Gastroesophageal sphincter (tissue), 4 donors: Measurements from ENCODE around the gene CPEB1. TPM values are rescaled to one million over a fixed set of nuclear protein-coding genes. Genes with fewer than 3 reads are reported as not detected.

Source experiments
- ATAC-seq: fragments of 150-250 bp; one replicate; pipeline ENCODE4 v1.9.1; 2016; ENCODE audit warnings: mild to moderate bottlenecking, moderate library complexity
- H3K27ac ChIP-seq, 4 donors: fragments of 200-600 bp; sonication (generic) in 3 of 4; 1 replicate in 3 of 4; 2 replicates in 1 of 4; pipeline ENCODE4 v1.5.1; 2016 to 2019
- H3K27me3 ChIP-seq: fragments of 200-600 bp; sonication (generic); one replicate; pipeline ENCODE4 v1.5.1; 2019
- H3K36me3 ChIP-seq, 2 donors: fragments of 200-600 bp; sonication (generic); one replicate each; pipeline ENCODE4 v1.5.1; 2019; ENCODE audit warnings: control low read depth in 1 of 2
- H3K4me1 ChIP-seq, 3 donors: fragments of 200-600 bp; sonication (generic); 1 replicate in 2 of 3; 2 replicates in 1 of 3; pipeline ENCODE4 v1.5.1; 2016 to 2019; ENCODE audit warnings: control low read depth in 2 of 3
- H3K4me3 ChIP-seq, 2 donors: fragments of 200-600 bp; sonication (generic); one replicate each; pipeline ENCODE4 v1.5.1; 2019; ENCODE audit warnings: mild to moderate bottlenecking in 1 of 2, moderate library complexity in 1 of 2
- H3K9me3 ChIP-seq, 3 donors: fragments of 200-600 bp; sonication (generic); one replicate each; pipeline ENCODE4 v1.5.1; 2017 to 2019; ENCODE audit warnings: control low read depth in 2 of 3
- CTCF ChIP-seq, 4 experiments: fragments of 200-600 bp in 2 of 4; fragments of 450-650 bp in 2 of 4; sonication (generic) in 1 of 4; IDR thresholded peaks; one replicate each; pipeline ENCODE4 v1.5.1; 2017 to 2019; ENCODE audit warnings: antibody characterized with exemption in 4 of 4, mild to moderate bottlenecking in 2 of 4, moderate library complexity in 2 of 4
- EP300 ChIP-seq: sonication (generic); formaldehyde crosslinking; IDR thresholded peaks from one replicate; pipeline ENCODE4 v1.6.1; 2017; ENCODE audit warnings: antibody characterized with exemption, mild to moderate bottlenecking
- POLR2A ChIP-seq, 2 donors: fragments of 450-650 bp; IDR thresholded peaks; one replicate each; pipeline ENCODE4 v1.6.1; 2017; ENCODE audit warnings: antibody characterized with exemption in 2 of 2, mild to moderate bottlenecking in 2 of 2, moderate library complexity in 1 of 2
- POLR2AphosphoS5 ChIP-seq: sonication (generic); formaldehyde crosslinking; IDR thresholded peaks from one replicate; pipeline ENCODE4 v1.6.1; 2017; ENCODE audit warnings: antibody characterized with exemption
- WGBS, 2 donors: methylation state at CpG; one replicate each; pipeline ENCODE4 v1.1.5; 2018; ENCODE audit warnings: low coverage in 1 of 2; 5-methylcytosine and 5-hydroxymethylcytosine counted together
- total RNA-seq, 4 donors: library from RNA; depleted of rRNA; stranded (reverse); fragments of >200 nt; gene quantifications; one replicate each; pipeline ENCODE4 v1.1.0, GENCODE V29; 2016

Gene CPEB1
- total RNA-seq, 4 donors from 2014 or later, result 3.2 to 7.8 (median 5.3) TPM

- no peak overlapping the region for H3K4me3 ChIP-seq
- no peaks in the 10 kb centered on the region for H3K4me1 ChIP-seq
- WGBS, 2 donors, result 91 to 100% methylated on average over 1 of the region's 1 CpG
- H3K9me3 ChIP-seq, result no peaks in the 10 kb centered on the region
- no peak for ATAC-seq
- no peaks in the 10 kb centered on the region for H3K27me3 ChIP-seq
- no peak for TF ChIP-seq POLR2A (IDR thresholded peaks at IDR 0.05)
- TF ChIP-seq POLR2AphosphoS5, result no peak
- TF ChIP-seq EP300, result no peak
- no peak for TF ChIP-seq CTCF (IDR thresholded peaks at IDR 0.05)
- no peak overlapping the region for H3K27ac ChIP-seq
- peaks cover 0 to 73% of the 10 kb centered on the region in 2 donors for H3K36me3 ChIP-seq
These were observed 92.8 kb downstream of the CPEB1 start for GRCh38 chr15:82554351-82554750.

- H3K36me3 ChIP-seq, result peaks cover 0 to 78% of the 10 kb centered on the region in 2 donors
- no peak overlapping the region for H3K27ac ChIP-seq
- no peaks in the 10 kb centered on the region for H3K9me3 ChIP-seq
- WGBS, 2 donors, result 67% methylated on average over 1 of the region's 1 CpG; no CpG with 5 or more reads in 1 of the 2 donors
- no peaks in the 10 kb centered on the region for H3K27me3 ChIP-seq
- no peak overlapping the region for H3K4me3 ChIP-seq
- TF ChIP-seq POLR2AphosphoS5 (no peak), POLR2A (IDR thresholded peaks at IDR 0.05) (no peak), CTCF (IDR thresholded peaks at IDR 0.05) (no peak), EP300 (no peak)
- no peak for ATAC-seq
- H3K4me1 ChIP-seq, result no peaks in the 10 kb centered on the region
These were observed 93.3 kb downstream of the CPEB1 start for GRCh38 chr15:82553846-82554245.

GRCh38 chr15:82552861-82553260, 94.3 kb downstream of the CPEB1 start:
- Histone ChIP-seq H3K9me3 (no peaks in the 10 kb centered on the region), H3K4me1 (no peaks in the 10 kb centered on the region), H3K27ac (no peak overlapping the region), H3K4me3 (no peak overlapping the region), H3K27me3 (no peaks in the 10 kb centered on the region), H3K36me3 (peaks cover 0 to 85% of the 10 kb centered on the region in 2 donors)
- no peak for TF ChIP-seq EP300
- TF ChIP-seq POLR2A (IDR thresholded peaks at IDR 0.05), result no peak
- no peak for TF ChIP-seq CTCF (IDR thresholded peaks at IDR 0.05)
- TF ChIP-seq POLR2AphosphoS5, result no peak
- 73 to 74% methylated on average over 2 of the region's 2 CpGs for WGBS, 2 donors
- no peak for ATAC-seq

- no peak overlapping the region for H3K27ac ChIP-seq
- no peaks in the 10 kb centered on the region for H3K27me3 ChIP-seq
- H3K36me3 ChIP-seq, result peaks cover 0 to 81% of the 10 kb centered on the region in 2 donors
- no peak for ATAC-seq
- no peaks in the 10 kb centered on the region for H3K9me3 ChIP-seq
- TF ChIP-seq CTCF (IDR thresholded peaks at IDR 0.05), result no peak
- TF ChIP-seq POLR2A (IDR thresholded peaks at IDR 0.05), result no peak
- no peak for TF ChIP-seq POLR2AphosphoS5
- no peak for TF ChIP-seq EP300
- H3K4me1 ChIP-seq, result no peaks in the 10 kb centered on the region
- WGBS, 2 donors, result 77 to 88% methylated on average over 3 to 5 of the region's 5 CpGs
- no peak overlapping the region for H3K4me3 ChIP-seq
These were observed 95.4 kb downstream of the CPEB1 start for GRCh38 chr15:82551646-82552247.

- H3K4me3 ChIP-seq, result no peak overlapping the region
These were observed 97.9 kb downstream of the CPEB1 start for GRCh38 chr15:82549199-82549665.

More at GRCh38 chr15:82549199-82549665, 97.9 kb downstream of the CPEB1 start:
- Histone ChIP-seq H3K27me3 (no peaks in the 10 kb centered on the region), H3K9me3 (no peaks in the 10 kb centered on the region), H3K27ac (no peak overlapping the region), H3K4me1 (no peaks in the 10 kb centered on the region), H3K36me3 (peaks cover 0 to 85% of the 10 kb centered on the region in 2 donors)
- WGBS, 2 donors, result 88 to 100% methylated on average over 1 to 2 of the region's 9 CpGs
- TF ChIP-seq POLR2A (IDR thresholded peaks at IDR 0.05) (no peak), EP300 (no peak), CTCF (IDR thresholded peaks at IDR 0.05) (no peak), POLR2AphosphoS5 (no peak)
- no peak for ATAC-seq
